Activated naive CD4-positive, alpha-beta T cell treated with anti-CD3 and anti-CD28 coated beads, Interleukin-2, amount 50 U/mL, for 24 hours (primary cell): ENCODE results near the gene TES.

Experiments used
- H3K27ac Mint-ChIP-seq: one replicate; pipeline ENCODE4 v1.8.0; 2021; ENCODE audit warnings: mild to moderate bottlenecking, mixed read lengths
- H3K27me3 Mint-ChIP-seq: one replicate; pipeline ENCODE4 v1.8.0; 2021; ENCODE audit warnings: mixed read lengths
- H3K36me3 Mint-ChIP-seq: one replicate; pipeline ENCODE4 v1.8.0; 2021; ENCODE audit warnings: mixed read lengths
- H3K4me1 Mint-ChIP-seq: one replicate; pipeline ENCODE4 v1.8.0; 2021; ENCODE audit warnings: mixed read lengths
- H3K4me3 Mint-ChIP-seq: one replicate; pipeline ENCODE4 v1.8.0; 2021; ENCODE audit warnings: mild to moderate bottlenecking, mixed read lengths
- H3K9me3 Mint-ChIP-seq: one replicate; pipeline ENCODE4 v1.8.0; 2021; ENCODE audit warnings: mixed read lengths

Gene TES

GRCh38 chr7:116298576-116298975 lies 88.2 kb downstream of the TES start:
- H3K27me3 Mint-ChIP-seq, result peaks cover 9% of the 10 kb centered on the region

GRCh38 chr7:116305485-116306408 lies 95.4 kb downstream of the TES start:
- Mint-ChIP-seq H3K9me3 (no peaks in the 10 kb centered on the region), H3K27me3 (peaks cover under 1% of the 10 kb centered on the region), H3K27ac (no peak overlapping the region)

More at GRCh38 chr7:116298576-116298975, 88.2 kb downstream of the TES start:
- Mint-ChIP-seq H3K9me3 (no peaks in the 10 kb centered on the region), H3K27ac (peak overlapping the region; percentile 1), H3K4me1 (no peaks in the 10 kb centered on the region), H3K36me3 (peaks cover 2% of the 10 kb centered on the region), H3K4me3 (no peak overlapping the region)

GRCh38 chr7:116306409-116307048 lies 96.2 kb downstream of the TES start:
- Mint-ChIP-seq H3K4me1 (no peaks in the 10 kb centered on the region), H3K27me3 (no peaks in the 10 kb centered on the region), H3K27ac (no peak overlapping the region)

More at GRCh38 chr7:116305485-116306408, 95.4 kb downstream of the TES start:
- Mint-ChIP-seq H3K4me1 (no peaks in the 10 kb centered on the region), H3K36me3 (no peaks in the 10 kb centered on the region), H3K4me3 (no peak overlapping the region)

GRCh38 chr7:116307253-116307652 lies 96.9 kb downstream of the TES start:
- H3K4me3 Mint-ChIP-seq, result no peak overlapping the region
- no peaks in the 10 kb centered on the region for H3K9me3 Mint-ChIP-seq
- H3K27me3 Mint-ChIP-seq, result no peaks in the 10 kb centered on the region
- H3K4me1 Mint-ChIP-seq, result no peaks in the 10 kb centered on the region
- H3K36me3 Mint-ChIP-seq, result no peaks in the 10 kb centered on the region
- no peak overlapping the region for H3K27ac Mint-ChIP-seq

More at GRCh38 chr7:116306409-116307048, 96.2 kb downstream of the TES start:
- no peaks in the 10 kb centered on the region for H3K9me3 Mint-ChIP-seq
- H3K36me3 Mint-ChIP-seq, result no peaks in the 10 kb centered on the region
- H3K4me3 Mint-ChIP-seq, result no peak overlapping the region
